IgD-negative memory B cell (primary cell): ENCODE results near the gene SMC1B. TPM values are rescaled to one million over a fixed set of nuclear protein-coding genes. Genes with fewer than 3 reads are reported as not detected.
"Not testable (repeated sequence)": the region's sequence is repeated elsewhere in the genome, so short reads cannot be mapped to it uniquely, and the experiment has no call there.

Experiments used
- H3K27ac Mint-ChIP-seq, 3 donors: one replicate each; pipeline ENCODE4 v1.8.0; 2020 to 2022; ENCODE audit warnings: mild to moderate bottlenecking in 3 of 3, mixed read lengths in 3 of 3, moderate library complexity in 1 of 3
- H3K27me3 Mint-ChIP-seq: one replicate; pipeline ENCODE4 v1.8.0; 2021; ENCODE audit warnings: mixed read lengths
- H3K36me3 Mint-ChIP-seq: one replicate; pipeline ENCODE4 v1.8.0; 2020; ENCODE audit warnings: mild to moderate bottlenecking, mixed read lengths
- H3K4me1 Mint-ChIP-seq, 3 donors: one replicate each; pipeline ENCODE4 v1.8.0; 2020 to 2022; ENCODE audit warnings: mixed read lengths in 3 of 3, mild to moderate bottlenecking in 1 of 3
- H3K4me3 Mint-ChIP-seq, 4 donors: one replicate each; pipeline ENCODE4 v1.8.0; 2020 to 2022; ENCODE audit warnings: mild to moderate bottlenecking in 4 of 4, mixed read lengths in 4 of 4, moderate library complexity in 3 of 4
- H3K9me3 Mint-ChIP-seq, 3 donors: one replicate each; pipeline ENCODE4 v1.8.0; 2020 to 2021; ENCODE audit warnings: mixed read lengths in 3 of 3, mild to moderate bottlenecking in 1 of 3
- polyA plus RNA-seq: library from polyadenylated mRNA; unstranded; fragments of 300-500 nt; fragmentation: Illumina TruSeq; gene quantifications from one replicate; pipeline ENCODE4 v1.2.3, GENCODE V29; 2021

Gene SMC1B
- polyA plus RNA-seq, 1 donor from 2014 or later = not detected

GRCh38 chr22:45334068-45334467 lies 79.3 kb downstream of the SMC1B start:
- H3K27ac Mint-ChIP-seq = peak overlapping the region in 1 of 3 donors; percentile 39
- H3K36me3 Mint-ChIP-seq = peaks cover 5% of the 10 kb centered on the region
- no peaks in the 10 kb centered on the region for H3K4me1 Mint-ChIP-seq
- no peaks in the 10 kb centered on the region for H3K9me3 Mint-ChIP-seq
- no peaks in the 10 kb centered on the region for H3K27me3 Mint-ChIP-seq
- no peak overlapping the region for H3K4me3 Mint-ChIP-seq

- Mint-ChIP-seq H3K4me3 (no peak overlapping the region), H3K4me1 (no peaks in the 10 kb centered on the region), H3K27me3 (no peaks in the 10 kb centered on the region), H3K36me3 (peaks cover 3% of the 10 kb centered on the region), H3K27ac (no peak overlapping the region), H3K9me3 (no peaks in the 10 kb centered on the region)
Measured at GRCh38 chr22:45332001-45332400, 81.4 kb downstream of the SMC1B start.

- Mint-ChIP-seq H3K9me3 (no peaks in the 10 kb centered on the region), H3K4me3 (no peak overlapping the region), H3K36me3 (peaks cover 3% of the 10 kb centered on the region), H3K27ac (no peak overlapping the region), H3K27me3 (no peaks in the 10 kb centered on the region), H3K4me1 (no peaks in the 10 kb centered on the region)
Measured at GRCh38 chr22:45331486-45331885, 81.9 kb downstream of the SMC1B start.

- Mint-ChIP-seq H3K9me3 (no peaks in the 10 kb centered on the region), H3K27me3 (no peaks in the 10 kb centered on the region), H3K4me3 (no peak overlapping the region), H3K27ac (no peak overlapping the region), H3K36me3 (no peaks in the 10 kb centered on the region), H3K4me1 (no peaks in the 10 kb centered on the region)
Measured at GRCh38 chr22:45330548-45330947, 82.9 kb downstream of the SMC1B start.

GRCh38 chr22:45329530-45329936 lies 83.9 kb downstream of the SMC1B start:
- H3K36me3 Mint-ChIP-seq = no peaks in the 10 kb centered on the region
- peak overlapping the region in 1 of 4 donors; percentile 37 for H3K4me3 Mint-ChIP-seq
- H3K27me3 Mint-ChIP-seq = no peaks in the 10 kb centered on the region
- no peak overlapping the region for H3K27ac Mint-ChIP-seq
- H3K4me1 Mint-ChIP-seq = peaks cover 0 to 1% (median 0%) of the 10 kb centered on the region in 3 donors
- H3K9me3 Mint-ChIP-seq = no peaks in the 10 kb centered on the region

GRCh38 chr22:45328822-45329529 lies 84.4 kb downstream of the SMC1B start:
- Mint-ChIP-seq H3K4me3 (no peak overlapping the region), H3K9me3 (no peaks in the 10 kb centered on the region), H3K27ac (peak overlapping the region in 1 of 3 donors; percentile 39), H3K27me3 (no peaks in the 10 kb centered on the region), H3K4me1 (peaks cover 0 to 3% (median 0%) of the 10 kb centered on the region in 3 donors), H3K36me3 (peaks cover 2% of the 10 kb centered on the region)

- not testable (repeated sequence) for H3K27ac Mint-ChIP-seq, H3K36me3 Mint-ChIP-seq, H3K4me1 Mint-ChIP-seq
Measured at GRCh38 chr22:45328261-45328660, 85.1 kb downstream of the SMC1B start.

GRCh38 chr22:45324311-45324711 lies 89.1 kb downstream of the SMC1B start:
- peaks cover 2 to 14% (median 11%) of the 10 kb centered on the region in 3 donors for H3K4me1 Mint-ChIP-seq
- H3K4me3 Mint-ChIP-seq = no peak overlapping the region
- H3K27me3 Mint-ChIP-seq = no peaks in the 10 kb centered on the region
- peaks cover 2% of the 10 kb centered on the region for H3K36me3 Mint-ChIP-seq
- H3K27ac Mint-ChIP-seq = no peak overlapping the region
- no peaks in the 10 kb centered on the region for H3K9me3 Mint-ChIP-seq

More at GRCh38 chr22:45328261-45328660, 85.1 kb downstream of the SMC1B start:
- not testable (repeated sequence) for H3K9me3 Mint-ChIP-seq, H3K27me3 Mint-ChIP-seq, H3K4me3 Mint-ChIP-seq

- no peak overlapping the region for H3K4me3 Mint-ChIP-seq
- no peaks in the 10 kb centered on the region for H3K9me3 Mint-ChIP-seq
- H3K27ac Mint-ChIP-seq = no peak overlapping the region
- H3K36me3 Mint-ChIP-seq = peaks cover 2% of the 10 kb centered on the region
- H3K4me1 Mint-ChIP-seq = peaks cover 8 to 18% (median 11%) of the 10 kb centered on the region in 3 donors
- H3K27me3 Mint-ChIP-seq = no peaks in the 10 kb centered on the region
Measured at GRCh38 chr22:45323695-45324094, 89.7 kb downstream of the SMC1B start.

- H3K4me1 Mint-ChIP-seq = peaks cover 15 to 25% (median 18%) of the 10 kb centered on the region in 3 donors
- no peaks in the 10 kb centered on the region for H3K27me3 Mint-ChIP-seq
- no peak overlapping the region for H3K4me3 Mint-ChIP-seq
- H3K9me3 Mint-ChIP-seq = no peaks in the 10 kb centered on the region
- peaks cover 2% of the 10 kb centered on the region for H3K36me3 Mint-ChIP-seq
- H3K27ac Mint-ChIP-seq = peak overlapping the region in 1 of 3 donors; percentile 39
Measured at GRCh38 chr22:45322873-45323525, 90.4 kb downstream of the SMC1B start.

GRCh38 chr22:45321827-45322226 lies 91.6 kb downstream of the SMC1B start:
- H3K27ac Mint-ChIP-seq = no peak overlapping the region
- H3K4me3 Mint-ChIP-seq = no peak overlapping the region
- H3K4me1 Mint-ChIP-seq = peaks cover 17 to 29% (median 21%) of the 10 kb centered on the region in 3 donors
- no peaks in the 10 kb centered on the region for H3K27me3 Mint-ChIP-seq
- peaks cover 2% of the 10 kb centered on the region for H3K36me3 Mint-ChIP-seq
- no peaks in the 10 kb centered on the region for H3K9me3 Mint-ChIP-seq

GRCh38 chr22:45320357-45320976 lies 92.9 kb downstream of the SMC1B start:
- Mint-ChIP-seq H3K27me3 (no peaks in the 10 kb centered on the region), H3K9me3 (no peaks in the 10 kb centered on the region), H3K27ac (peak overlapping the region in 1 of 3 donors; percentile 89), H3K36me3 (peaks cover 2% of the 10 kb centered on the region), H3K4me3 (peak overlapping the region in 1 of 4 donors; percentile 17), H3K4me1 (peaks cover 17 to 31% (median 21%) of the 10 kb centered on the region in 3 donors)

- peaks cover 5% of the 10 kb centered on the region for H3K36me3 Mint-ChIP-seq
- H3K27ac Mint-ChIP-seq = peak overlapping the region; percentile 93 to 98 (median 97)
- no peaks in the 10 kb centered on the region for H3K27me3 Mint-ChIP-seq
- no peaks in the 10 kb centered on the region for H3K9me3 Mint-ChIP-seq
- peaks cover 20 to 38% (median 21%) of the 10 kb centered on the region in 3 donors for H3K4me1 Mint-ChIP-seq
- peak overlapping the region in 1 of 4 donors; percentile 79 for H3K4me3 Mint-ChIP-seq
Measured at GRCh38 chr22:45319324-45319685, 94.1 kb downstream of the SMC1B start.

GRCh38 chr22:45318558-45319323 lies 94.7 kb downstream of the SMC1B start:
- Mint-ChIP-seq H3K4me3 (peak overlapping the region; percentile 68 to 93 (median 82)), H3K4me1 (peaks cover 18 to 42% (median 24%) of the 10 kb centered on the region in 3 donors), H3K36me3 (peaks cover 3% of the 10 kb centered on the region), H3K27me3 (no peaks in the 10 kb centered on the region), H3K27ac (peak overlapping the region; percentile 93 to 98 (median 97)), H3K9me3 (no peaks in the 10 kb centered on the region)

- H3K27ac Mint-ChIP-seq = peak overlapping the region; percentile 93 to 98 (median 97)
- no peaks in the 10 kb centered on the region for H3K27me3 Mint-ChIP-seq
- peak overlapping the region; percentile 68 to 93 (median 82) for H3K4me3 Mint-ChIP-seq
- peaks cover 3% of the 10 kb centered on the region for H3K36me3 Mint-ChIP-seq
- peaks cover 18 to 42% (median 24%) of the 10 kb centered on the region in 3 donors for H3K4me1 Mint-ChIP-seq
- H3K9me3 Mint-ChIP-seq = no peaks in the 10 kb centered on the region
Measured at GRCh38 chr22:45318168-45318557, 95.2 kb downstream of the SMC1B start.
